Smooth muscle cell (in vitro differentiated cells): ENCODE results near the gene STAT2. TPM values are rescaled to one million over a fixed set of nuclear protein-coding genes. Genes with fewer than 3 reads are reported as not detected.

Experiments used
- DNase-seq: peaks from one replicate; lab custom pipeline; 2025; ENCODE audit not compliant: unreplicated experiment; lab: John Stamatoyannopoulos, UW
- H2AFZ ChIP-seq: fragments of 200-600 bp; sonication (generic); 2 replicates; pipeline ENCODE4 v1.6.0; 2016; ENCODE audit warnings: antibody characterized with exemption, low read depth, mild to moderate bottlenecking
- H3F3A ChIP-seq: fragments of 200-600 bp; sonication (generic); 2 replicates; pipeline ENCODE4 v1.6.0; 2017; ENCODE audit warnings: antibody characterized with exemption, low read depth
- H3K27ac ChIP-seq: fragments of 200-600 bp; sonication (generic); 2 replicates; pipeline ENCODE4 v1.5.1; 2016; ENCODE audit warnings: low read depth, mild to moderate bottlenecking
- H3K27me3 ChIP-seq: fragments of 200-600 bp; sonication (generic); 2 replicates; pipeline ENCODE4 v1.6.1; 2016; ENCODE audit warnings: low read depth, mild to moderate bottlenecking
- H3K36me3 ChIP-seq: fragments of 200-600 bp; sonication (generic); 2 replicates; pipeline ENCODE4 v1.5.1; 2016; ENCODE audit warnings: low read depth
- H3K4me1 ChIP-seq: fragments of 200-600 bp; sonication (generic); 2 replicates; pipeline ENCODE4 v1.5.1; 2016; ENCODE audit warnings: low read depth
- H3K4me2 ChIP-seq: fragments of 200-600 bp; sonication (generic); 2 replicates; pipeline ENCODE4 v1.6.0; 2016; ENCODE audit warnings: mild to moderate bottlenecking
- H3K4me3 ChIP-seq: fragments of 200-600 bp; sonication (generic); 2 replicates; pipeline ENCODE4 v1.5.1; 2016; ENCODE audit warnings: mild to moderate bottlenecking
- H3K79me2 ChIP-seq: fragments of 200-600 bp; sonication (generic); 2 replicates; pipeline ENCODE4 v1.6.0; 2016; ENCODE audit warnings: low read depth, mild to moderate bottlenecking
- H3K9ac ChIP-seq: fragments of 200-600 bp; sonication (generic); 2 replicates; pipeline ENCODE4 v1.6.0; 2016; ENCODE audit warnings: low read depth
- H3K9me3 ChIP-seq: fragments of 200-600 bp; sonication (generic); replicated peaks from 2 replicates; pipeline ENCODE4 v1.5.1; 2016; ENCODE audit warnings: low read depth
- H4K20me1 ChIP-seq: fragments of 200-600 bp; sonication (generic); 2 replicates; pipeline ENCODE4 v1.6.0; 2016; ENCODE audit warnings: low read depth
- WGBS: methylation state at CpG from one replicate; pipeline ENCODE4 v1.1.7; 2016; ENCODE audit warnings: low lambda C conversion rate; 5-methylcytosine and 5-hydroxymethylcytosine counted together
- polyA plus RNA-seq: library from polyadenylated mRNA; unstranded; fragments of >200 nt; fragmentation: Nextera tagmentation; extraction: Ambion mirVana; gene quantifications from 2 replicates; pipeline ENCODE4 v1.2.1, GENCODE V29; 2016
- total RNA-seq: library from RNA; depleted of rRNA; stranded (reverse); fragments of >200 nt; gene quantifications from 2 replicates; pipeline ENCODE4 v1.2.3, GENCODE V29; 2014
- TF ChIP-seq, protein P1 (sequence below): fragments of 200-600 bp; sonication (generic); IDR thresholded peaks from 2 replicates; pipeline ENCODE4 v1.5.1; 2017; ENCODE audit warnings: borderline replicate concordance, mild to moderate bottlenecking, antibody characterized with exemption; ENCODE audit not compliant: insufficient read depth, poor library complexity, severe bottlenecking

The STAT2 gene
- total and polyA plus RNA-seq, 2 experiments from 2014 or later, result 108 to 141 TPM

- WGBS, result 90% methylated on average over 8 of the region's 8 CpGs
- no peak for DNase-seq
Measured at GRCh38 chr12:56361487-56362129, 1.7 kb upstream of the STAT2 start.

GRCh38 chr12:56358836-56359532 is 923 bp downstream of the STAT2 start:
- WGBS, result 4% methylated on average over 1 of the region's 1 CpG
- Histone ChIP-seq H3K9me3 (no peaks in the 10 kb centered on the region), H3K27me3 (no peaks in the 10 kb centered on the region), H3K27ac (peak overlapping the region; percentile 92), H3K4me2 (peak overlapping the region; percentile 95), H3K79me2 (peaks cover 28% of the 10 kb centered on the region), H4K20me1 (peaks cover 26% of the 10 kb centered on the region), H3K9ac (peak overlapping the region; percentile 84), H3K4me3 (peak overlapping the region; percentile 84), H2AFZ (no peak overlapping the region), H3K4me1 (peaks cover 13% of the 10 kb centered on the region), H3K36me3 (peaks cover 9% of the 10 kb centered on the region), H3F3A (peaks cover 5% of the 10 kb centered on the region)
- no peak for DNase-seq
- TF ChIP-seq, protein P1, sequence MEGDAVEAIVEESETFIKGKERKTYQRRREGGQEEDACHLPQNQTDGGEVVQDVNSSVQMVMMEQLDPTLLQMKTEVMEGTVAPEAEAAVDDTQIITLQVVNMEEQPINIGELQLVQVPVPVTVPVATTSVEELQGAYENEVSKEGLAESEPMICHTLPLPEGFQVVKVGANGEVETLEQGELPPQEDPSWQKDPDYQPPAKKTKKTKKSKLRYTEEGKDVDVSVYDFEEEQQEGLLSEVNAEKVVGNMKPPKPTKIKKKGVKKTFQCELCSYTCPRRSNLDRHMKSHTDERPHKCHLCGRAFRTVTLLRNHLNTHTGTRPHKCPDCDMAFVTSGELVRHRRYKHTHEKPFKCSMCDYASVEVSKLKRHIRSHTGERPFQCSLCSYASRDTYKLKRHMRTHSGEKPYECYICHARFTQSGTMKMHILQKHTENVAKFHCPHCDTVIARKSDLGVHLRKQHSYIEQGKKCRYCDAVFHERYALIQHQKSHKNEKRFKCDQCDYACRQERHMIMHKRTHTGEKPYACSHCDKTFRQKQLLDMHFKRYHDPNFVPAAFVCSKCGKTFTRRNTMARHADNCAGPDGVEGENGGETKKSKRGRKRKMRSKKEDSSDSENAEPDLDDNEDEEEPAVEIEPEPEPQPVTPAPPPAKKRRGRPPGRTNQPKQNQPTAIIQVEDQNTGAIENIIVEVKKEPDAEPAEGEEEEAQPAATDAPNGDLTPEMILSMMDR, result no peak

More at GRCh38 chr12:56361487-56362129, 1.7 kb upstream of the STAT2 start:
- Histone ChIP-seq H3F3A (peaks cover 5% of the 10 kb centered on the region), H3K4me1 (peaks cover 13% of the 10 kb centered on the region), H3K9me3 (no peaks in the 10 kb centered on the region), H3K27me3 (no peaks in the 10 kb centered on the region), H3K4me2 (no peak overlapping the region), H3K36me3 (no peaks in the 10 kb centered on the region), H3K4me3 (no peak overlapping the region), H3K79me2 (peaks cover 23% of the 10 kb centered on the region), H3K27ac (no peak overlapping the region), H2AFZ (no peak overlapping the region), H4K20me1 (peaks cover 16% of the 10 kb centered on the region), H3K9ac (no peak overlapping the region)
- TF ChIP-seq, protein P1, result no peak

DNA sequence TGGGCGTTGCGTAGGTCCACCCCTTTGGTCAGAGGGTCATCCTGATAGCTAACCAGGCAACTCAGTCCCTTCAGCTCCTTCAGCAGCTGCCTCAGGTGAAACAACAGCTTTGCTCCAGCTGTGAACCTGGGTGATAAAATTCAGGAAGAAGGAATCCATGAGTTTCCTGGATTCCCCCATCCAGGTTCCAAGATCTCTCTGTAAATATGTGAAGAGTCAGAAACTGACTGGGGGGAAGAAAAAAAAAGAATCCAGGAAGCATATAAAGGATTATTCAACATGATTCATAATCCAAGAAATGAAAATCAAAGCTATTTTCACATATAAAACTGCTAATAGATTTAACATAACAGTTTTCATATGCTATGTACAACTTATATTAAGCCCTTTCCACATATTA is 8.6 kb downstream of the STAT2 start:
- Histone ChIP-seq H3K4me2 (no peak overlapping the region), H3K9ac (no peak overlapping the region), H3K27ac (no peak overlapping the region), H2AFZ (no peak overlapping the region), H3K36me3 (peaks cover 24% of the 10 kb centered on the region), H3F3A (no peaks in the 10 kb centered on the region), H3K4me1 (no peaks in the 10 kb centered on the region), H3K4me3 (no peak overlapping the region), H3K9me3 (no peaks in the 10 kb centered on the region), H4K20me1 (peaks cover 12% of the 10 kb centered on the region), H3K79me2 (peaks cover 3% of the 10 kb centered on the region), H3K27me3 (no peaks in the 10 kb centered on the region)
- WGBS, result 92% methylated on average over 2 of the region's 2 CpGs
- DNase-seq, result no peak
- TF ChIP-seq, protein P1, result no peak
